HG02870 (cell line): ENCODE measurements around the gene RAI14.

Source experiments
- ATAC-seq: cut with Tn5 transposase; IDR thresholded peaks from one replicate; pipeline ENCODE4 v1.9.1; 2021; ENCODE audit warnings: mild to moderate bottlenecking, moderate library complexity; ENCODE audit not compliant: unreplicated experiment

RAI14 gene

DNA sequence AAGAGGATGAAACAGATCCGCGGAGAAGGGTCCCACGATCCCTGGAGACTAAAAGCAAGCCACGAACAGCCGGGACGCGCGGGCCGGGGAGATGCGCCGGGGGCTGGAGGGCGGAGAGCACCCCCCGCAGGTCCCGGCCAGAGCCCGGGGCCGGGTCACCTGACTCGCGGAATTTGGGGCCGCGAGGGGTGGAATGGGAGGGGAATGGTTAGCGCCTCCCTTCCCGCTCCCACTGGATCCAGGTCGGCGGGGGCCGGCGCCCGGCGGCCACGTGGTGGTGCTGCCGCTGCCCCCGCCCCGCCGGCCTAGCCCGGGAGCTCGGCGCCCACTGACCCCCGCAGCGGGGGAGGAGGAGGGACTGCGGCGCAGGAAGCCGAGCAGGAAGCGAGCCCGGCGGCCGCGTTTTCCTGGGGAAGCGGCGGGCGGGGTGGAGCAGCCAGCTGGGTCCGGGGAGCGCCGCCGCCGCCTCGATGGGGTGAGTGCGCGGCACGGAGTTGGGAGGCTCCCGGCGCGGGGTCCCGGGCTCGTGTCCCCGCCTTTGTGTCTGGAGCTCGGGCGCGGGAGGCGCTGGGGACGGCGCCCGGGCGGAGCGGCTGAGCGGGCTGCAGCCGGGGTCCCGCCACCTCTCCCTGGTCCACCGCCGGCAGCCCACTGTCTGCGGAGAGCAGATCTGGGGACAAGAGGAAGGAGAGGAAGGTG lies at the start of gene RAI14:
RAI14 (plus strand) TSS at position 328 of the 699 bp plus-strand sequence. CDS start 30,592 bp downstream, outside the sequence.
- ATAC-seq, result peak; percentile 38

DNA sequence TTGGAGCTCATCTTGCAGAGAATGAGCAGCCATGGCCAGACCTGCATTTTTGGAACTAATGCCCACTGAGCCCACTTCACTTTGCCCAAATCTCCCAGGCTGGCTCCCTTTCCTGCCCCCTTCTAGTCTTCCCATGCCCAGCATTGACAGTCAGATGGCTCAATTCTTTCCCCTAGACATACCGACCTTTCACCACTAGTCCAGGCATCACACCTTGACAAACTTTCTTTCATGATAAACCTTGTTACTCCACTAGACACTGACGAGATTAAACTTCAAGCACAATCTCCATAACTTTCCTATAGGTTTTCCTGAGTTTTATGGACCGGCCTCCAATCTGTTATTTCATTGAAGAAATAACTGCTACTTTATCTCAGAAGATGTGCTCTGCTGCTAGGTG lies 47.8 kb upstream of the RAI14 start:
- no peak for ATAC-seq

DNA sequence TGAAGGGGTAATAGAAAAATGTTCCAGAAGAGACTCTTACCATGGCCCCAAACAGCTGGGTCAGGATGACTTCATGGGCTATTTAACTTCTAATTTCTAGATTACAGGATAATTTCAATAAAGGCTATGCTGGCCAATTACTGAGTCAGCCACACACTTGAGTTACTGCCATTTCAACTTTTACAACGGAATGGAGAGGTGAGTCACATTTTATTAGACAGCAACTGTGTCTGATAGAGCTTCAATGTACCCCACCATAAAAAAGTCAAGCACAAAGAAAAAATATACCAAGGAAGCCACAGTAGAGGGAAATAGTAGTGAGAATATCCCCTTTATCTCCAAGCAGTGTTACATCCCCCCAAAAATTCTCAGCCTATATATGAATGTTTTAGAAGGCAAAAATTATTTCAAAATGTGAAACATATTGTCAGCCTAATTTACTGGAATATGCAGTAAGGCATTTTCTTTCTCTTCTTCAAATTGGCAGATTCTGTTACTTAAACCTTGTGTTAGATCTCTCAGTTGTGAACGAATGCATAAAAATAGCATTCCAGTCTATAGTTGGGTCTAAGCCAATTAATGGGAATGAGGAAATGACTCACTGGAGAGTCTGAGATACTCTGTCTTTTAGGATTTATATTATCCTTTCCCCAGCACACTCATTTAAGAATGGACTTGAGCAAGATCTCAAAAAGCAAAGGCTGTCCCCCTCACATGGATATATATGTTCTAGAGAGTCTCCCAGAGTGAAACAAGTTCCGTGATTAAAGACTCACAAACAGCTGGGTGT lies 47.1 kb upstream of the RAI14 start:
- ATAC-seq, result no peak

DNA sequence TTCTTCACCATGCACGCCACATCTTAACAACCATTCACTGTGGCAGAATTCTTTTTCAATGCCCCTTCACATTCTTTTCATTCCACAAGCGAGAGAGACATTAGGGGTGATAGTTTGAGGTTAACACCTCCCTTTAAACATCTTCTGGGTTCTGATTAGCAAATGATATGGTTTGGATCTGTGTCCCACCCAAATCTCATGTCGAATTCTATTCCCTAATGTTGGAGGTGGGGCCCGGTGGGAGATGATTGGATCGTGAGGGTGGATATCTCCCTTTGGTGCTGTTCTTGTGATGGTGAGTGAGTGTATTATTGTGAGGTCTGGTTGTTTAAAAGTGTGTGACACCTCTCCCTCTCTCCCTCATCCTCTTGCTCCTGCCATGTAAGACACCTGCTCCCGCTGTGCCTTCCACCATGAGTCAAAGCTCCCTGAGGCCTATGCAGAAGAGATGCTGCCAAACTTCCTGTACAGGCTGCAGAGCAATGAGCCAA lies 46.1 kb upstream of the RAI14 start:
- no peak for ATAC-seq

DNA sequence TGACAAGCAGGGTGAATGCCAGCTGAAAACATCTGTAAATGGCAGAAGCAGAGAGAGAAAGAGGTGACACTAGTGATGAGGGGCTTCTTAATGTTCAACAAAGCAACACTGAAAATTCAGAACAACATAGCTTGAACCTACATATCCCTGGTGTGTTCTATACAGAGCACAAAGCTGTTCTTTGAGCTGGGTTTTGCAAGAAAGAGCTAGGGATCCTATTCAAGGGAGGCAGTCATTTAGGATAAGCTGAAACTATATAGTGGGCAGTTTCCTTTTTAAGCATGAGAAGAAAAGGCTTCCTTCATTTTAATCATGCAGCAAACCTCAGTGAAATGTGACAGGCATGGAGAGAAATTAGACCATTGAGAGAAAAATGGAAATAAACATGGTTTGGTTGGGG lies 45.6 kb upstream of the RAI14 start:
- ATAC-seq, result no peak

DNA sequence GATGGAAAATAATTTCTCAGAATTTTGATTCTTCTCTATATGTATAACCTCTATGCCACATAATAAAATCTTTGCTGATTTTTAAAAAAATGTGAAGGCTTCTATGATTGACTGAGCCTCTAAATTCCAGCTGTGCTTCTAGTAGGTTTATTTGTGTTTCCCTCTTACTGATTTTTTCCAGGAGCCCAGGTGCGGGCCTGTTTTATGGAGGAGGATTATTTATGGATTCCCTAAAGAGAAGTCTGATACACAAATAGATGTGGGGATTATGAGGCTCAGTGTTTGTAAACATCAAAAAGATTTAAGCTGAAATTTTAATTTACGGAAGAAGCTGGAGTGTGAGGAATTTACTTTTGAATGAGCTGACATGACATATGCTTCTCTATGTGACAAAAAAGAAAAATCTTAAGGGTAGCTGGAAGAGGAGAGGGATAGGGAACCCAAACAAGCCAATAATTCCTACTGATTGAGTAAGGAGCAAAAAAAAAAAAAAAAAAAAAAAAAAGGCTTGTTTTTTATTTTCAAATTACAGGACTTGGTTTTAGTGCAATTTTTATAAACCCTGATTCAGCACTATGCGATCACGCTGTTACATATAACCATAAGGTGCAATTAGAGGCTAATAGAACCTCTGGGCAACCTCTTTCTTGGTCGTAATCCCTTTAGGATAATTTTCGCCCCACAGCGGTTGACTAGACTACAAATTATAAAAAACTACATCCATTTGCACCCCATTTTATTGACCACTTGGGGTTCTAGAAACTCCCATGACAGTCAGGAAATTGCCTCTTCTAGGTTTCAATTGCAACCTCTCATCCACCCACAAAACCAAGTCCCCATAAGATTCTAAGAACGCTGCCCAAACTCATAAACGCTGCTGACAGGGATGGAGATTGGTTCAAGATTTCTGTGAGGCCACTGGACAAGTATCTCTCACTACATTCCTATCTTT lies 44.4 kb upstream of the RAI14 start:
- ATAC-seq, result no peak

DNA sequence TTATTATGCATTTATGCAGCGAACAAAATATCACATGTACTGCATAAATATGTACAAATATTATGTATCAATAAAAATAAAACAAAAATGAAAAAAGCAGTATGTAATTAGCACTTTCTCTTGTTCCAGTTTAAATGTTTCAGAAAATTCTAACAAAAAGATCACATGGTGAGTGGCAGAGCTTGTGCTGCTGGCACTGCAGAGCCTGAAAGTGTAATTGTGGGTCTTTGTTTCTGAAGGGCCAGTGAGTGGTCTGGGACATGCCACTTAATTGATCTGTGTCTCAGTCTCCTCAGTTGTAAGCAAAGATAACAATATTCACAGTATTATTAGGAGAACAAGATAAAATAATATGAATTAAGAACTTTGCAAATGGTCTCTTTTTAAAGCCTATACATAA lies 39.5 kb upstream of the RAI14 start:
- no peak for ATAC-seq

DNA sequence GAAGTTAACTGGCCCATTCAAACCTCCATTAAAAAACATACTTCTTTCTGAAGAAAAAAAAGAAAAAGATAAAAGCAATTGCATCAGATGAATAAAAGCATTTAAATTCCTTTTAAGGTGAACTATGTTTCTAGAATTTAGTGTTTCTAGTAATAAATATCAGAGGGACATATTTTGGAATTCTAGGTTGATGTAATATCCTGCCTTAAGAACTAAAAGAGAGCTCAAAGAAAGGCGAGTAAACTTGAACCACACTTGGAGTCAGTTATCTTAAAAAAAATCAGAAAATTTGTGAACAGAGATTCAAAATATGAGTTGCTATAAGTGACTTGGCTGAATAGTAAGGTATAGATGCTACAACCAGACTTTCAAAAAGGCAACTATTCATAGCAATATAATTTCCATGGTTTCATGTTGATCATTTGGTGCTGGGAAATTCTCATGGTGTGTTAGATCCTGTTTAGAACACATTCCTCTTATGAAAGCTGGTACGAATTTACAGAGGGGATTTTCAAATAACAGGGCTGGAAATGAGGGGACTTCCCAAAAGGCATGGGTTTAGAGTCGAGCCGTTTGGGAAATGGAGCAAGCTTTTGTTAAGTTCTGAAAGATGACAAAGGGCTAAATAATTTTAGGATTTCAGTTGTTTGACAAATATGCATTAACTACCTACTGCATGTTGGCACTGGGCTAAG lies 37.6 kb upstream of the RAI14 start:
- ATAC-seq, result no peak

DNA sequence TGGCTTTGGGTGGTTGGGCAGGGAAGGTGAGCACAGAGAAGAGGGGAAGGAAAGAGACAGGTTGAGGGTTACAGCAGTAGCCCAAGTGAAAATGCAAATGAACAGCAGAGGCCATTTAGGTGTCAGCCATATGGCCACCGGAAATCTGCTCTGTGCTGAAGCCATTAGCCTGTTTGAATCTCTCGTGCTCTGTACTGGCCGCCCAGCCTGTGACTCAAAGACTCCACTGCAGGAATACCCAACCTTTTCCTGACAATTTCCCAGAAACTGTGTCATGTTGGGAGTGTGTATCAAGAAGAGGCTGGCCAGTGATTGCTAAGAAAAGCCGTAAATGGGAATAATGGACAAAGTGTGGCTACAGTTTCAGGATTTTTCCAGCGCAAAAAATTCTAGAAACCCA lies 35.9 kb upstream of the RAI14 start:
- no peak for ATAC-seq

DNA sequence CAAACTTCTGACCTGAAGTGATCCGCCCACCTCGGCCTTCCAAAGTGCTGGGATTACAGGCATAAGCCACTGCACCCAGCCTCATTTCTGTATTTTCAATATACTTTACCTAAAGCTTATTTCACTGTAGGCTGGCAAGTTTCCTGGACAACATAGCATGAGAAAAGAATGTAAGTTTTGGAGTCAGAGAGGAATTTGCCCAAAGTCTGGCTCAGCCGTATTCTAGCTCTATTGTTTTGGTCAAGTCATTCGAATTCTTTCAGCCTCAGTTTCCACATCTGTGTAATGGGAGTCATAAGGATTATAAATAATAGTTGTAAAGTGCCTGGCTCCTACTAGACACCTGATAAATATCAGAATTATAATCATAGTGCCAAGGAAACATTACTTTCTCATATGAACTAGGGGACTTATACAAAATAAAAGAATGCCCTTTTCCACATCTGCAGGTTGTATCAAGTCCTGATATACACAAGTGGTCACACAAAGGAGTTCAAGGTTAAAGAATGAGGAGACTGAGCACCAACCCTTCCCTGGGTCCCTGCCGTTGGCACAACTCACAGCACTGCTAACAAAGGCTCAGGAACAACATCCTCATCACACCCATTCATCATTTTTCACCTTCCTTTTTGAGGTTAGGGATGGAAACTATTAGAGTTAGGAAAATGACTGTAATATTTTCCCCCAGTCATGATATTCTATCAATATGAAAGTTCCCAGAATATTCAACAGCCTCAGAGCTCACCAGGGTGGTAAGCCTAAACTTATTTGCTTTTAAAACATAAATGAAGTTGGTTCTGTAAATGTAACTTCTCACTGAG lies 34.6 kb upstream of the RAI14 start:
- no peak for ATAC-seq

DNA sequence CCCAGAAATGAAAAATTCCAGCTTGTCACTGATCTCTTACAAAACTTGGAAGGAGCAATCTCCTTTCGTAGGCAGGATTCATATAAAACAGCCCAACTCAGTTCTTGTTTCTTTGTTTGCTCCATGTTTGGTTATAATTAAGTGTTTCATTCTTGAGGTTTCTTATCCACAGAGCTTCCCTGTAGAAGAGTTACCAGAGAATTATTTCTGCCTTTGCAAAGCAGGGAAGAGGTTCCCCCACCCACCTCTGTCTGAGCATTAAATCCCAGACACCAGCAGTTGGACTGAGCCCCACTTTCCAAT lies 34.1 kb upstream of the RAI14 start:
- ATAC-seq, result no peak

DNA sequence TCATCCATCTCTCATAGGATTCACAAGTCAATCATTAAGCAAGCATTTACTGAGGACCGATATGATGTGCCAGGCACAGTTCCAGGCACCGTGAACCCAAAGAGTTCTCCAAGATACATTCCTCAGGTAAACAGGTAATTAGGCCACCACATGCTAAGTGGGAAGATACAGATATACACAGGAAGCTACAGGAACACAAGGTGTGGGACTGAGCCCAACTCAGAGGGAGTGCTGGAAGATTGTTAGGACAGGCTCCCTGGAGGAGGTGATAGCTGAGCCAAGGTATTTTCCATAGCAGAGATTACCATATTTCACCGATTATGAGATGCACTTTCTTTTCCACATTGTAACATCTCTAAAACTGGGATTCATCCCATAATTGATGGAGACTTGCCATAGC lies 31.4 kb upstream of the RAI14 start:
- ATAC-seq, result no peak

DNA sequence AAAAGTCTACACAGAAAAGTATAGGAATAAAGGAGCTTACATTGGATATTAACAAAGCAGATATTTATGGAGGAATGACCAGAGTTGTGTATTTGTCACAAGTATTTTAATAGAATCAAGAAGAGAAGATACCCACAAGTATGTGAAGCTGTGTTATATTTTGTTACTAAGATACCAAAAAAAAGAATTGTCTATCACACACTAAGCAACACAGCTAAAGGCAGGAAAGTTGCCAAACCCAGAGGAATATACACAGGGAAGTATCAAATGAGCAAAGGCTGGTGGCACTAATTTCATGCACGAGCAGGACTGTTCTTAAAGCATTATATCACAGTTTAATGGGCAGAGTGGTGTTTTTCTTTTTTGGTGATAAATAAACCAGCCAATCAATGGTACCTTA lies 30.9 kb upstream of the RAI14 start:
- no peak for ATAC-seq

DNA sequence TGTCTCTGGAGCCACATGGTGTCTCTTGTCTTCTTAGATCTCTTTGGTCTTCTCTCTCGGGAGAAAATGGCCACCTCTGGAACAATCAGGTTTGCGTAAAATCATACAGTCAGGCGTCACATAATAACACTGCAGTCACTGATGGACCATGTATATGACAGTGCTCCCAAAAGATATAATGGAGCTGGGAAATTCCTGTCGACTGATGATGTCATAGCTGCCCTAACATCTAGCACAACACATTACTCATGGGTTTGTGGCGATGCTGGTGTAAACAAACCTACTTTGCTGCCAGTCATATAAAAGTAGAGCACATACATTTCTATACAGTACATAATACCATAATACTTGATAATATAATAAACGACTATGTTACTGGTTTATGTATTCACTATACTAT lies 30.1 kb upstream of the RAI14 start:
- ATAC-seq, result no peak

DNA sequence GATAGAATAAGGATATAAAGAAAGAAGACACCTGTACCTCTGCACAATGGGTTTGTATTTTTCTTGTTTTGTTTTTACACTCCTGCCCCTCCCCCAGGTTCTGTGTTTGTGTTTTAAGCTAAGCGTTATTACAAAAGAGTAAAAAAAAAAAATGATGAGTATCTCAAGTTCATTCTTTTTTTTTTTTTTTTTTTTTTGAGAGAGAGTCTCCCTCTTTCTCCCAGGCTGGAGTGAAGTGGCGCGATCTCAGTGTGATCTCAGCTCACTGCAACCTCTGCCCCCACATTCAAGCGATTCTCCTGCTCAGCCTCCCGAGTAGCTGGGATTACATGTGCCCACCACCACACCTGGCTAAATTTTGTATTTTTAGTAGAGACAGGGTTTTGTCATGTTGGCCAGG lies 29.4 kb upstream of the RAI14 start:
- no peak for ATAC-seq

DNA sequence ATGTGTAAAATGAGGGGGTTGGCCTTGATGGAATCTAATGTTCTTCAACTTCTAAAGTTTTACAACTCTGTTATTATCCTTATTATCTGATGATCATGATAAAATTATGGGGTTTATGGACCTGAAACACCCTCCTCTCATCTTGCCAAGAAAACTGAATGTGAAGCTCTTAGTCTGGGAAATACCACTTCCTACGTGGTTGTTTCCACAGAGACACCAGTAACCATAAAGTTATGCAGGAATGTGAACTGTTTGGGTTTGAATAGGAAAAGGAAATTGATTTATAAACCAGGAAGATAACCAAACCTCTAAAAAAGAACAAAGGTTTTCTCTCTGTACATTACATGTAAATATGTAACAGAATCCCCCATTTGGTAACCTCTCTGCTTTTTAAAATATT lies 28.3 kb upstream of the RAI14 start:
- ATAC-seq, result no peak

DNA sequence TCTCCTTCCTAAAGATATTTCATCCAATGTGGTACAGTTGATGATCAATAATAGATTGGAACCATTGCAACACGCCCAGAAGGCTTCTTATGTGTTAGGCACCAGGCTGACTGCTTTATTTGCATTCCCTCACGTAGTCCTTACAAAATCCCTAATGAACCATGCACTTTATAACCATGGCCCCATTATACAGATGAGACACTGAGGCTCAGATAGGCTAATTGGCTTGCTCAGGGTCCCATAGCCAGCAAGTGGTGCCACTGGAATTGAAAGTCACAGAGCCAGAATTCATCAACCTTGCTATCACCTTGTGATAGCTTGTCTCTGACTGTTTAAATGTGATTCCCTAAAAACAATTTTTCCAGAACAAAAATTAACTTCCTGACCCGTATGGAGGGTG lies 27.8 kb upstream of the RAI14 start:
- ATAC-seq, result no peak

DNA sequence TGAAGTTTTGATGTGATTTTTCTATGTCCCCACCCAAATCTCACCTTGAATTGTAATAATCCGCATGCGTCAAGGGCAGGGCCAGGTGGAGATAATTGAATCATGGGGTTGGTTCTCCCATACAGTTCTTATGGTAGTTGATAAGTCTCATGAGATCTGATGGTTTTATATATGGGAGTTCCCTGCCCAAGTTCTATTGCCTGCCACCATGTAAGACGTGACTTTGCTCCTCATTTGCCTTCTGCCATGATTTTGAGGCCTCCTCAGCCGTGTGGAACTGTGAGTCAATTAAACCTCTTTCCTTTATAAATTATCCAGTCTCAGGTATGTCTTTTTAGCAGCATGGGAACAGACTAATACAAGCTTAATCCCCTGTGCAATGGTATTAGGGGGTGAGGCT lies 25.5 kb upstream of the RAI14 start:
- ATAC-seq, result no peak

DNA sequence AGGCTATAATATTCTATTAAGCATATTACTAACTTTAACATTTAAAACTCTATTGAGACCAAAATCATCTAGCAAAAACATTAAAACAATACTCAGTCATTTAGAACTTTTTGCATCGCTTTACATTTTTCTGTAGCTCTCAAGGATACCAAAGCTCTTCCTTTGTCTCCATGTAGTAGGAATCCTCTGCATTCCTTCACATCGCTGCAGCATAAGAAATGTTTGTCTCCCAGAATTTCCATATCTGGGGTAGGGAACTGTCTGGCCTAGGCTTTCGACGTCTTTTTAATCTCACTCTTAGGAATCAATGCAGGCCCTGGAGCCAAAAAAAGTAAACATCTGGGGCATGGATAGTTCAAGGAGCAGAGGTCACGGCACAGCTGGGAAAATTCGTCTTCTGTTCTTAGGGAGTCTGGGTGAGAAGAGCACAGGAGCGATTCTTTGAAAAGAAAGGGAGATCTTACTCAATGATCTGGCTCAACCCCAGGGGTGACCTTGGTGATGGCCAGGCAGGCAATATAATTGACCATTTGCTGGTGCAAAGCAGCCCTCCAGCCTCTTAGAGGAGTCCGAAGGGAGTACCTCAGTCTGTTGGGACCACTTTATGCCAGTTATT lies 23.2 kb upstream of the RAI14 start:
- no peak for ATAC-seq
